A549 (cell line): ENCODE data around the gene RBMY1D. TPM values are rescaled to one million over a fixed set of nuclear protein-coding genes. Genes with fewer than 3 reads are reported as not detected.
"Not testable (repeated sequence)": the region's sequence is repeated elsewhere in the genome, so short reads cannot be mapped to it uniquely, and the experiment has no call there.

ENCODE experiments used
- ATAC-seq, 2 experiments: fragments of 200-7000 bp in 1 of 2; fragments of >200 bp in 1 of 2; cut with Nextera tagmentation in 1 of 2; cut with Tn5 transposase in 1 of 2; 3 replicates each; pipeline versions ENCODE4 v1.8.0 to v1.9.1; 2018 to 2020; ENCODE audit warnings: mild to moderate bottlenecking in 1 of 2, moderate library complexity in 1 of 2
- CTCF ChIA-PET: fragments of 300-600 bp; sonication (Branson Sonifier 250); formaldehyde crosslinking; extraction: SDS; loops from one replicate; lab custom pipeline; 2021; ENCODE audit warnings: antibody characterized with exemption, inconsistent platforms; lab: Yijun Ruan, JAX
- POLR2A ChIA-PET: fragments of 350-600 bp; formaldehyde crosslinking; extraction: SDS; loops from one replicate; lab custom pipeline; 2021; ENCODE audit warnings: antibody characterized with exemption, inconsistent platforms; lab: Yijun Ruan, JAX
- DNase-seq, 2 experiments: peaks; one replicate each; pipeline versions ENCODE4 v3.0.0 to v3.0.0-alpha.2; 2011 to 2016; ENCODE audit warnings: low read depth in 1 of 2, low spot score in 1 of 2
- FAIRE-seq: peaks from 2 replicates; lab custom pipeline; 2011; peaks lifted over from hg19 to GRCh38; lab: Jason Lieb, UNC
- H3K27ac ChIP-seq, 2 experiments: fragments of >200 bp; sonication (Bioruptor Twin); formaldehyde crosslinking; 3 replicates each; pipeline ENCODE4 v1.5.1; 2016 to 2017
- H3K4me1 ChIP-seq: fragments of >200 bp; sonication (Bioruptor Twin); formaldehyde crosslinking; 3 replicates; pipeline ENCODE4 v1.6.1; 2016
- H3K4me2 ChIP-seq: fragments of >200 bp; sonication (Bioruptor Twin); formaldehyde crosslinking; 3 replicates; pipeline ENCODE4 v1.6.1; 2016
- H3K4me3 ChIP-seq: fragments of >200 bp; sonication (Bioruptor Twin); formaldehyde crosslinking; 3 replicates; pipeline ENCODE4 v1.5.1; 2016
- H3K9me3 ChIP-seq: fragments of >200 bp; sonication (Bioruptor Twin); formaldehyde crosslinking; 3 replicates; pipeline ENCODE4 v1.6.1; 2016
- ATOH8 ChIP-seq: fragments of 250-450 bp; sonication (Bioruptor Pico); IDR thresholded peaks from 2 replicates; pipeline ENCODE4 v1.5.0; 2020; ENCODE audit warnings: low read depth, mild to moderate bottlenecking, moderate library complexity
- CBX8 ChIP-seq: fragments of 200-600 bp; sonication (generic); IDR thresholded peaks from 2 replicates; pipeline ENCODE4 v1.6.1; 2016
- CEBPB ChIP-seq, 2 experiments: fragments of >200 bp in 1 of 2; sonication (Bioruptor Twin) in 1 of 2; formaldehyde crosslinking in 1 of 2; IDR thresholded peaks; 2 replicates each; pipeline ENCODE4 v1.6.1; 2012 to 2016
- CTCF ChIP-seq: fragments of >200 bp; sonication (Bioruptor Twin); formaldehyde crosslinking; IDR thresholded peaks from 3 replicates; pipeline ENCODE4 v1.5.1; 2016
- EHF ChIP-seq: fragments of 250-450 bp; sonication (Bioruptor Pico); IDR thresholded peaks from 2 replicates; pipeline ENCODE4 v1.5.0; 2020; ENCODE audit warnings: mild to moderate bottlenecking
- EHMT2 ChIP-seq: fragments of 200-600 bp; sonication (generic); IDR thresholded peaks from 2 replicates; pipeline ENCODE4 v1.6.1; 2016; ENCODE audit warnings: antibody characterized with exemption, low read depth, mild to moderate bottlenecking, moderate library complexity
- ESRRA ChIP-seq: fragments of 150-350 bp; IDR thresholded peaks from 2 replicates; pipeline ENCODE4 v1.6.1; 2014; ENCODE audit warnings: mild to moderate bottlenecking, low read length, borderline replicate concordance
- GATA3 ChIP-seq: IDR thresholded peaks from 2 replicates; pipeline ENCODE4 v1.6.1; 2012; ENCODE audit warnings: borderline replicate concordance
- HOXB13 ChIP-seq: fragments of 250-450 bp; sonication (Bioruptor Pico); IDR thresholded peaks from 2 replicates; pipeline ENCODE4 v1.5.0; 2020; ENCODE audit warnings: low read depth, mild to moderate bottlenecking, moderate library complexity
- HOXB5 ChIP-seq: fragments of 250-450 bp; sonication (Bioruptor Pico); IDR thresholded peaks from 2 replicates; pipeline ENCODE4 v1.5.0; 2020; ENCODE audit warnings: mild to moderate bottlenecking, moderate library complexity
- JUN ChIP-seq, 2 experiments: fragments of >200 bp; sonication (Bioruptor Twin); formaldehyde crosslinking; IDR thresholded peaks; 2 replicates in 1 of 2; 3 replicates in 1 of 2; pipeline ENCODE4 v1.6.1; 2016 to 2017
- KDM5A ChIP-seq: fragments of 200-600 bp; sonication (generic); IDR thresholded peaks from 2 replicates; pipeline ENCODE4 v1.6.1; 2016; ENCODE audit warnings: antibody characterized with exemption, mild to moderate bottlenecking
- NPAS2 ChIP-seq: fragments of 250-450 bp; sonication (Bioruptor Pico); IDR thresholded peaks from 2 replicates; pipeline ENCODE4 v1.8.0; 2022; ENCODE audit warnings: mild to moderate bottlenecking, moderate library complexity, borderline replicate concordance
- POLR2A ChIP-seq: IDR thresholded peaks from 2 replicates; pipeline ENCODE4 v1.6.1; 2012; ENCODE audit warnings: mild to moderate bottlenecking, low read length
- RARB ChIP-seq: fragments of 250-450 bp; sonication (Bioruptor Pico); IDR thresholded peaks from 2 replicates; pipeline ENCODE4 v1.8.0; 2021; ENCODE audit warnings: mild to moderate bottlenecking, moderate library complexity
- SMC3 ChIP-seq: fragments of >200 bp; sonication (Bioruptor Twin); formaldehyde crosslinking; IDR thresholded peaks from 3 replicates; pipeline ENCODE4 v1.6.1; 2018; ENCODE audit warnings: inconsistent platforms
- SREBF2 ChIP-seq: fragments of 450-650 bp; IDR thresholded peaks from 2 replicates; pipeline ENCODE4 v1.6.1; 2014; ENCODE audit warnings: mild to moderate bottlenecking, moderate library complexity
- ZC3H11A ChIP-seq: fragments of 450-650 bp; IDR thresholded peaks from 2 replicates; pipeline ENCODE4 v1.6.1; 2014; ENCODE audit warnings: antibody characterized with exemption, mild to moderate bottlenecking
- ZSCAN20 ChIP-seq: fragments of 250-450 bp; sonication (Bioruptor Pico); IDR thresholded peaks from 2 replicates; pipeline ENCODE4 v1.8.0; 2022; ENCODE audit warnings: mild to moderate bottlenecking, moderate library complexity
- WGBS: methylation state at CpG from one replicate; pipeline ENCODE4 v1.1.6; 2017; ENCODE audit errors: missing lambda C conversion rate; 5-methylcytosine and 5-hydroxymethylcytosine counted together
- polyA minus RNA-seq: library from RNA; depleted of rRNA, polyadenylated mRNA; stranded (reverse); fragments of >200 nt; gene quantifications from 2 replicates; pipeline ENCODE4 v1.2.3, GENCODE V29; 2011; rRNA and poly(A)+ RNA removed
- polyA plus RNA-seq, 4 experiments: library from polyadenylated mRNA; depleted of rRNA in 3 of 4; stranded (reverse); fragments of >200 nt; fragmentation: RNase III in 1 of 4; extraction: RNeasy Plus Mini Kit Qiagen cat#74134 plus additional on column Dnase treatment in 1 of 4; gene quantifications; 2 replicates in 3 of 4; 3 replicates in 1 of 4; pipeline ENCODE4 v1.2.3, GENCODE V29; 2011 to 2017

The RBMY1D gene
- not detected in 2 replicates for polyA plus RNA-seq (2011; rRNA removed)
- not detected in 2 replicates for polyA plus RNA-seq (2012; cell fraction: cytosol; rRNA removed)
- not detected in 2 replicates for polyA plus RNA-seq (2012; cell fraction: nucleus; rRNA removed)
- polyA plus RNA-seq (2017; fragmentation: RNase III; extraction: RNeasy Plus Mini Kit Qiagen cat#74134 plus additional on column Dnase treatment): not detected in 3 replicates
- not detected in 2 replicates for polyA minus RNA-seq

- CTCF ChIA-PET, H3K9me3 ChIP-seq, DNase-seq, FAIRE-seq, ATAC-seq, H3K4me1 ChIP-seq, POLR2A ChIA-PET, H3K4me2 ChIP-seq, H3K4me3 ChIP-seq, H3K27ac ChIP-seq: not testable (repeated sequence)
- no CpG with 5 or more reads among the region's 28 CpGs for WGBS
Observed at GRCh38 chrY:21894426-21894825, at the start of gene RBMY1D. RBMY1D (minus strand) TSS chrY:21894526; CDS start chrY:21892513, 2,013 bp downstream.

GRCh38 chrY:21917932-21918331 is 23.6 kb upstream of the RBMY1D start, which contains the start of gene RBMY1E:
RBMY1E (minus strand) TSS chrY:21918032; CDS start chrY:21916054, 1,978 bp downstream.
- H3K27ac ChIP-seq, POLR2A ChIA-PET, DNase-seq, H3K4me1 ChIP-seq, H3K4me3 ChIP-seq, H3K4me2 ChIP-seq, CTCF ChIA-PET, ATAC-seq, FAIRE-seq, H3K9me3 ChIP-seq: not testable (repeated sequence)
- no CpG with 5 or more reads among the region's 29 CpGs for WGBS

GRCh38 chrY:21869407-21870076 is 24.8 kb downstream of the RBMY1D start:
- CTCF ChIA-PET, FAIRE-seq, ATAC-seq, H3K4me2 ChIP-seq, H3K9me3 ChIP-seq, H3K4me3 ChIP-seq, DNase-seq, POLR2A ChIA-PET, H3K4me1 ChIP-seq, H3K27ac ChIP-seq: not testable (repeated sequence)
- WGBS: no CpG with 5 or more reads among the region's 5 CpGs

- Histone ChIP-seq H3K27ac (no peak overlapping the region), H3K9me3 (no peaks in the 10 kb centered on the region), H3K4me2 (no peak overlapping the region), H3K4me1 (no peaks in the 10 kb centered on the region), H3K4me3 (no peak overlapping the region)
- WGBS: 0% methylated on average over 3 of the region's 3 CpGs
- FAIRE-seq (no peak), ATAC-seq (no peak), DNase-seq (no peak)
- no peak for TF ChIP-seq ZC3H11A
- TF ChIP-seq JUN (IDR thresholded peaks at IDR 0.05): no peak
- no peak for TF ChIP-seq SREBF2
- TF ChIP-seq POLR2A: no peak
- no peak for TF ChIP-seq KDM5A
- no peak for TF ChIP-seq CEBPB (IDR thresholded peaks at IDR 0.05)
- no peak for TF ChIP-seq ZSCAN20 (CRISPR knock-in tag)
- TF ChIP-seq RARB (CRISPR knock-in tag): no peak
- no peak for TF ChIP-seq CTCF
- TF ChIP-seq CBX8: no peak
- CTCF ChIA-PET: no interaction called here
- POLR2A ChIA-PET: no interaction called here
Observed at GRCh38 chrY:21845481-21845880, 48.8 kb downstream of the RBMY1D start.

GRCh38 chrY:21842090-21842489 is 52.2 kb downstream of the RBMY1D start:
- no peak overlapping the region for H3K4me2 ChIP-seq
- no peak for DNase-seq
- ChIA-PET CTCF (no interaction called here), POLR2A (no interaction called here)
- no peak for ATAC-seq
- FAIRE-seq: no peak
- H3K4me1 ChIP-seq: no peaks in the 10 kb centered on the region
- no peak overlapping the region for H3K4me3 ChIP-seq
- H3K27ac ChIP-seq: no peak overlapping the region
- 0% methylated on average over 2 of the region's 4 CpGs for WGBS
- TF ChIP-seq HOXB5 (CRISPR knock-in tag) (no peak), ESRRA (no peak), EHF (no peak), JUN (IDR thresholded peaks at IDR 0.05) (no peak), GATA3 (no peak), ATOH8 (no peak), EHMT2 (no peak), HOXB13 (no peak), NPAS2 (no peak), SMC3 (no peak), KDM5A (no peak)
- no peaks in the 10 kb centered on the region for H3K9me3 ChIP-seq
